Measurements from ENCODE around the gene GNG8.
A peak's percentile ranks its signal among the peaks of the same experiment; 100 is the strongest.

Gene GNG8

DNA sequence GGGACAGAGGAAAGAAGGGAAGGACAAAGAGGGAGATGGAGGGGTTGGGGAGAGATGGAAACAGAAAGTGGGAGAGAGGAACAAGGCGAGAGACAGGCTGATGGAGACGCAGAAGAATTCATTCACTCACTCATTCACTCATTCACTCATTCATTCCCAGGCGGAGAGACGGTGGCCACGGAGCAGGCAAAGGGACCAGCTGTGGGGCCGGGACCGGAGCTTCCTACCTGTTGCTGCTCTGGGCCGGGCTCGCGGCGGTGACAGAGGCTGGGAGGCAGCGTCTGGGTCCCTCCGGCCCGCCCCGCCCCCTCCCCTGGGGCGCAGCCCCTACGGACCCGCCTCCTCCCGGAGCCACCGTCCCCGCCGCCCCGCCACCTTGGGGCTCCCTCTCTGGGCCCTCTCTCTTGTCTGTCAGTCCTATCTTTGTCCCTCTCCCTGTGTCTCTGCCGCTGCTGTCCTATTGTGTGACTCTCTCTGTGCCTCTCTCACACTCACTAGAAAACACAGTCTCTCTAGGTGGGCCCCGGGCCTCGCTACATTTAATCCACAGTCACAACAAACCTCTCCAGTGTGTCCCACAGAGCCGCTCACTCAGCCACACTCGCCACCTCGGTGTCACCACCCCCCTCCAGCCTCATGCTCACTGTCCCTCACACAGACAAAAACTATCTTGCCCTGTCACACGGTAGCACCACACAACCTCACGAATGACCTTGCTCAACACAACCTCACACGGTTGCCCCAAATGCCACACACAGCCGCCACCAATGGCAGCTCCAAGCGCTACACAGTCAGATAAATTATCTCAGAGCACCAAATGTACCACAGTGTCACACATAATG is at the start of gene GNG8:
TSS of gene GNG8 (minus strand) at position 283 of the 842 bp plus-strand sequence. CDS start 1,520 bp downstream, outside the sequence.
- no peak for DNase-seq (ENCODE audit: low read depth)

- DNase-seq (ENCODE audit: low read depth): no peak
Observed at GRCh38 chr19:46685189-46685588, 49.2 kb upstream of the GNG8 start.

- peak; percentile 14 for DNase-seq (ENCODE audit: low read depth)
Observed at GRCh38 chr19:46678110-46678732, 42.2 kb upstream of the GNG8 start.

GRCh38 chr19:46674416-46675178 is 38.6 kb upstream of the GNG8 start:
- no peak for DNase-seq (ENCODE audit: low read depth)

DNA sequence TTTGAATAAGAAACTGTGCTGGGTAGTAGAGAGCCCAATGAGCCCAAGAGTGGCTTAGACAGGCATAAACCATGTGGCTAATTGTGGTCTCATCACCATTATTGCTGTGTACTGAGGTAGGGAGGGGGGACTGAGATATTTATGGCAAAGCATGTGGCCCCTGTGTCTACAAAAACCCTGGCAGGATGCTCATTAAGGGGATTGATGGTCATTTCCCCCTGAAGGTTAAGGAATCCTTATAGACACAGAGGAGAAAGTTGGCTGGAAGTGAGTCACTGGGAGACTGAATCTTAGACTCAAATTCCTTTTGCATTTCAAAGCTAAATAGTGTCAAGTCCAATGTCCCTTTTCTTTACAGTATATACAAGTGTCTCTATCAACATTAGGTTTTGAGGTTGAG is 34.8 kb upstream of the GNG8 start:
- no peak for DNase-seq (ENCODE audit: low read depth)

DNA sequence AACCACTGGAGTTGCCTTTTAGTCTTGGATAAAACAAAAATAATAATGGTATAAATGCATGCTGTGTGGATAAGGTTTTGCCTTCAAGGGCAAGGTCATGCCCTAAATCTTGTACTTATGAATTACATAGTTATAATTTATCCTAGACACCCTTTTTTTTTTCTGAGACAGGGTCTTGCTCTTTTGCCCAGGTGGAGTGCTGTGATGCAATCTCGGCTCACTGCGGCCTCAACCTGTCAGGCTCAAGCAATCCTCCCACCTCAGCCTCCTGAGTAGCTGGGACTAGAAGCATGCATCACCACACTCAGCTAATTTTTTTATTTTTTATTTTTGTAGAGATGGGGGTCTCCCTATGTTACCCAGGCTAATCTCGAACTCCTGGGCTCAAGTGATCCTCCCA is 32.7 kb upstream of the GNG8 start:
- DNase-seq (ENCODE audit: low read depth): no peak

DNA sequence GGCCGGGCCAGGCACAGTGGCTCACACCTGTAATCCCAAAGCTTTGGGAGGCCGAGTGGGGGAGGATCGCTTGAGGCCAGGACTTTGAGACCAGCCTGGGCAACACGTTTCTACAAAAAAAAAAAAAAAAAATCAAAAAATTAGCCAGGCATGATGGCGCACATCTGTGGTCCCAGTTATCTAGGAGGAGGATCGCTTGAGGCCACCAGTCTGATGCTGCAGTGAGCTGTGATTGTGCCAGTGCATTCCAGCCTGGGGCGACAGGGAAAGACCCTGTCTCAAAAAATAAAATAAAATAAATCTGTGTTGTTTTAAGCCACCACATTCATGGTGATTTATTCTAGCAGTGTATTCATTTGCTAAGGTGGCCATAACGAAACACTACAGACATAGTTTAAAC is 29.1 kb upstream of the GNG8 start:
- DNase-seq (ENCODE audit: low read depth): no peak

GRCh38 chr19:46661735-46662592 is 26.0 kb upstream of the GNG8 start:
- DNase-seq (ENCODE audit: low read depth): peak; percentile 47

- DNase-seq (ENCODE audit: low read depth): peak; percentile 100
Observed at GRCh38 chr19:46661020-46661731, 25.2 kb upstream of the GNG8 start, which contains the start of gene DACT3. Gene DACT3, minus strand, starts transcription at chr19:46661182. Its CDS starts 118 bp downstream, at chr19:46661064.

DNA sequence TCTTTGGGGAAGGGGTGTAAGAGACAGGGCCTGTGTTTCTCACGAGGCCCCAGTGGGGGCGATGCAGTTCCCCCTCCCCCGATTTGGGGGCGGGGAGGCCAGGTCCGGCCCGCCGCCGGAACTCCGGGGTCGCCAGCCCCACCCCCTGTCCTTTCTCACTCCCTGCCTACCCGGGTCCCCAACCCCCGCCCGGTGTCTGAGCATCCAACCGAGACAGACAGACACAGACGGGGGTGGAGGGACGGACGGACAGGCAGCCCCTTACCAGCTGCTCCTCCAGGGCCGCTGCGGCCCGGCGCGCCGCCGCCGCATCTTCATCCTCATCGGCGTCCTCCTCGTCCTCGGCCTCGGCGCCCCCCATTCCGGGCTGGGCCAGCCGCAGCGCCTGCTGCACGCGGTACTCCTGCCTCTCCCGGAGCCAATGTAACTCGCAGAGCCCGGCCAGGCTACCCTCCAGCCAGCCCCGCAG is 24.6 kb upstream of the GNG8 start:
- no peak for DNase-seq (ENCODE audit: low read depth)

- DNase-seq (ENCODE audit: low read depth): no peak
Observed at GRCh38 chr19:46660008-46660517, 24.1 kb upstream of the GNG8 start.

DNA sequence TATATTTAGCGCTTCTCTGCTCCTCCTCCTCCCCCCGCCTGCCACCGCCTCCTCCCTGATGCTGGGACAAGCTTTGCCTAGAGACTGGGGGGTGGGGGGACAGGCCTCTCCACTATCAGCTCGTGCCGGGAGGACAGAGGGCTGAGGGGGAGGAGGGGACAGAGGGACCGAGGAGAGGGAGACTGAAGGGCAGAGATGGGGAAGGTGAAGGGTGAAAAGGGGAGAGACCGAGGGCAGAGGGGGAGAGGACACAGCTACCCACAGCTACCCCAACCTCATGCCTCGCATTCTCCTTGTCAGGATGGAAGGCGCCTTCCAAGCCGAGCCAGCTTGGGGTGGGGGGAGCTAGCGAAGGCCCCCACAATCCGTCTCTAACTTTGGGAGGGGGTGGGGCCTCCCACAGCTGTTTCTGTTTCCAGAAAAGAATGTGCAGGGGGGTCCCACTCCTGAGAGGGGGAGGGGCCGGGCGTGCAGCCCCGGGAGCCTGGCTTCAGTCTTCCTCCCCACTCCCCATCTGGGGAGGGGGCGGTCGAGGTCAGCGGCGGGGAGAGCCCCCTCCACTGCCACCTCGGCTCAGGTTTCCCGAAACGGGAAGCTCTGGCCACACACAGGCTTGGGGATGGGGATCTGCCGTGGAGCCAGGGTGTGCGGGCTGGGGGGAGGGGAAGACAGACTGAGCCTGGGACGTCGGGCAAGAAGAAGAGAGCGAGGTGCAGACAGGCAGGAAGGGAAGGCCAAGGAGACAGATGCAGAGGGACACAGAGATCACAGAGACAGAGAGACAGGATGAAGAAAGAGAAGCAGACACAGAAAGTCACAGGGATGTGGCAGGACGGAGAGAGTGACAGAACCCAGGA is 23.4 kb upstream of the GNG8 start:
- no peak for DNase-seq (ENCODE audit: low read depth)

GRCh38 chr19:46656541-46656940 is 20.5 kb upstream of the GNG8 start:
- DNase-seq (ENCODE audit: low read depth): no peak

DNA sequence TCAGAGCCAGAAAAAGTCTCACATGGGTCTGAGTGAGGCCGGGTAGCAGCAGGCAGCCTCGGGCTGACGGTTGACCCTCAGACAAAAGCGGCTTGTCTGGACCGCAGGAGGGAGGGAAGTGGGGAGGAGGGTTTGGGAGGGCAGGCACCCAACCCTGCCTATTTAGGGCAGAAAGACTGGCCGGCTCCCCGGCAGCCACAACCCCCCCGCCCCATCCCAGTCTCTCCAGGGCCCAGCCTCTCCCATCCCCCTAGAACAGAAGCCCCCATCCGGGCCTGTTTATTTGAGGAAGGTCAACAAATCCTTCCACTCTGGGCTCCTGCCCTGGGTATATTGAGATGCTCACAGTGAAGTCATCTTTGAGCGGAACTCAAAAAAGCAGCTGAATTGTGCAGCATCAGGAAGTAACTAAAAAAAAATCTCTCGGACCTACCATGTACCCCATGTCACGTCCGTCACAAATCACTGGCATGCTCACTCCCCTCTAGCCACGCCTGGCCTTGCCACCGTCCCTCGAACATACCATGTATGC is 18.7 kb upstream of the GNG8 start:
- no peak for DNase-seq (ENCODE audit: low read depth)

GRCh38 chr19:46650445-46650844 is 14.4 kb upstream of the GNG8 start:
- no peak for DNase-seq (ENCODE audit: low read depth)

DNA sequence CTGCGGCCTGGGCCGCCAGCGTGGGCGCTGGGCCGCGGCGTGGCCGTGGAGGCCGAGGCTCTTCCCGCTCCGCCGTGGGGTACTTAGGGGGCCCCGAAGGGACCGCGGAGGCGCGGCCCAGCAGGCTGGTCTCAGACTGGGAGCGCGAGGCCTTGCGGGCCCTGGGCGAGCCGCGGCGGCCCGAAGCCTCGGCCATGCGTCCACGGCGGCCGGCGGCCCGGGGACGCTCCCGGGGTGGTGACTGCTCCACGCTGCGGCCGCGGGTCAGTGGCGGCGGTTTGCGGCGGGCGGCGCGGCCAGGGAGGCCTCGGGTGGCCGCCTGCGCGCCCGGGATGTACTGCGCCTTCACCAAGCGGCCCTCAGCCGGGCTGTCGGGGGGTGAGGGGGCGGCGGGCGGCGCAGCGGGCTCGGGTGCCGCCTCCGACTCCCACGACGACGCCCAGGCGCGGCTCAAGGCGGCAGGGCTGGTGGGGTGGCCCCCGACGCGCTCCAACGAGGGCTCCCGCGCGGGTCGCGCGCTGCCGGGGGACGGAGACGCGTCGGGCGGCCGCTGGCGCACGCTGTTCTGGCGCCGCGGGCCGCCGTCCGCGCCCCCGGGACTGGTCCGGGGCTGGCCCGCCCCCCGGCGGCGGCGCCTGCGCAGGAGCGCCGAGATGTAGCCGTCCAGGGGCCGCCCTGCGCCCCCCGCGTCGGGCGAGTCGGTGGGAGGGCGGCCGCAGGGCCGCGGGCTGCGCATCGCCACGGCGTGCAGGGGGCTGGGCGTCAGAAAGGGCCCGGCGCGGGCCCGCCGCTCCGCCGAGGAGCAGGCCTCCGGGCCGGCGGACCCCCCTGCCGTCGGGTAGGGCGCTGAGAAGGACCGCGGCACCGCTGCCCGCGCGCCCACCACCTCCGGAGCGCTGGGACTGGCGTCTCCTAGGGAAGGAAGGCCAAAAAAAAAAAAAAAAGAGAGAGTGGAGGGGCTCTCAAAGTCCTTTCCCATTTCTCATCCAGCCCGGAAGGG is 13.3 kb upstream of the GNG8 start:
- no peak for DNase-seq (ENCODE audit: low read depth)

- no peak for DNase-seq (ENCODE audit: low read depth)
Observed at GRCh38 chr19:46648060-46648960, 12.3 kb upstream of the GNG8 start.

Data from activated gamma-delta T cell treated with anti-CD3 and anti-CD28 coated beads, Interleukin-2, amount 50 U/mL, for 16 hours (primary cell).